ENCODE measurements around the gene GPR34. TPM values are rescaled to one million over a fixed set of nuclear protein-coding genes. Genes with fewer than 3 reads are reported as not detected.

The GPR34 gene
- total RNA-seq, 2 donors from 2014 or later: 1.3 to 4.9 TPM

DNA sequence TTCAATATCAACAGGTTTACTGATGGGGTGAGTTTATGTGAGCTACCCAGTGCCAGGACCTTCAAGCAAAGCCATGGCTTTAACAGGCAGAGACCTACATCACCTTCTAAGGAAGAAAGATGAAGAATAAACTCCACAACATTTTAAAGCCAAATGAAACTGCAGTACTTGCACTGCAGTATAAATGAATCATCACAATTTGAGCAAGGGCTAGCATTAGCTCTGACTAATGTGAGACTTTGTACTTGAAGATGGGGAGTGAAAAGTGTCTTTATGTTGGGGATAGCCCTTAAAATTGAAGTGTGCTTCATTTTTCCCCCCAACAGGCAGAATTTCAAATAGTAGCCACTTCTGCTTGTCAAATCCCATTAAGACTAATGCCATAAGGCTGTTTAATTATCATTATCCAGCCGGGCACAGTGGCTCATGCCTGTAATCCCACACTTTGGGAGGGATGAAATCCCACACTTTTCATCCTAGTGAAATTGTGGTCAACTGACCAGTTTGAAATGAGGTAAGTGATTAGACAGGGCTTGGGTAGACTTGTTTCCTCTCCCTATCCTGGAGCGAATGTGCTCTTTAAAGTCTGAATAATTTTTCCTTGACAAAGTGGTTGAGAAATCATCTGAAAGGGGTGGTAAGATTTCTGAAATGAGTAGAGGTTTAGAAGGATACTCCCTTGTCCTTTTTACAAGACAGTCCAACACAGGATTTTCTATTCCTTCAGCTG, 27.2 kb upstream of the GPR34 start:
- DNase-seq (no peak), ATAC-seq (no peak)
- H3K9me3 ChIP-seq: no peaks in the 10 kb centered on the region
- intact Hi-C loops (cut with DNase I): no loop called here
- H3K27ac ChIP-seq: no peak overlapping the region
- no peak for TF ChIP-seq POLR2A (IDR thresholded peaks at IDR 0.05)
- TF ChIP-seq, protein P1, sequence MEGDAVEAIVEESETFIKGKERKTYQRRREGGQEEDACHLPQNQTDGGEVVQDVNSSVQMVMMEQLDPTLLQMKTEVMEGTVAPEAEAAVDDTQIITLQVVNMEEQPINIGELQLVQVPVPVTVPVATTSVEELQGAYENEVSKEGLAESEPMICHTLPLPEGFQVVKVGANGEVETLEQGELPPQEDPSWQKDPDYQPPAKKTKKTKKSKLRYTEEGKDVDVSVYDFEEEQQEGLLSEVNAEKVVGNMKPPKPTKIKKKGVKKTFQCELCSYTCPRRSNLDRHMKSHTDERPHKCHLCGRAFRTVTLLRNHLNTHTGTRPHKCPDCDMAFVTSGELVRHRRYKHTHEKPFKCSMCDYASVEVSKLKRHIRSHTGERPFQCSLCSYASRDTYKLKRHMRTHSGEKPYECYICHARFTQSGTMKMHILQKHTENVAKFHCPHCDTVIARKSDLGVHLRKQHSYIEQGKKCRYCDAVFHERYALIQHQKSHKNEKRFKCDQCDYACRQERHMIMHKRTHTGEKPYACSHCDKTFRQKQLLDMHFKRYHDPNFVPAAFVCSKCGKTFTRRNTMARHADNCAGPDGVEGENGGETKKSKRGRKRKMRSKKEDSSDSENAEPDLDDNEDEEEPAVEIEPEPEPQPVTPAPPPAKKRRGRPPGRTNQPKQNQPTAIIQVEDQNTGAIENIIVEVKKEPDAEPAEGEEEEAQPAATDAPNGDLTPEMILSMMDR (IDR thresholded peaks at IDR 0.05): no peak
- H3K4me1 ChIP-seq: peaks cover 5% of the 10 kb centered on the region
- no peak overlapping the region for H3K4me3 ChIP-seq
- 94 to 100% methylated on average over 2 of the region's 2 CpGs for WGBS, 2 donors
- H3K27me3 ChIP-seq: no peaks in the 10 kb centered on the region
- no peaks in the 10 kb centered on the region for H3K36me3 ChIP-seq (replicated peaks in 1 of 2; ENCODE audit: insufficient read depth in 1 of 2, low read depth in 2 of 2)

DNA sequence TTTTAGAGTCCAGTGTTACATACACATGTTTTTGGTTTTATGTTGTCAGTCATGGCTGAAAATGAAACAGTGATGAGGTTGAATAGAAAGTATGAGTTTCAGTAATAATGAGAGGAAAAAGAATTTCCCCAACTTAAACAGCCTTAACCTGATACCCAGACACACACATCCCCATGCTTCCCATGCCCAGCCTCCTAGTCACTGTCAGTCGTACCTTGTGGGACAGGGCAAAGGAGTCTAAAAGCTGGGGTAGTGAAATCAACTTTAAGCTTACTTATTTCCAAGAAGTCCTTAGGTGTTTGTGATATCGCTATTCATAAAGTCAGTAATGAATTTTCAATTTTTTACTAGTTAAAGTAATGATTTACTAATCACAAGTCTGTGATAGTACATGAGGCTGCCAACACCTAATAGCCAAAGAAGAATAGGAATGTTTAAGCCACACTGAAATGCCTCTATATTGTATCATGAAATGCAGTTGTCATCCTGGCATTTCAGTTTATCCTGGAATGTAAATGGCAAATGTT, 24.3 kb upstream of the GPR34 start:
- Histone ChIP-seq H3K4me3 (no peak overlapping the region), H3K27me3 (no peaks in the 10 kb centered on the region), H3K4me1 (peaks cover 5% of the 10 kb centered on the region), H3K36me3 (replicated peaks in 1 of 2; ENCODE audit: insufficient read depth in 1 of 2, low read depth in 2 of 2) (no peaks in the 10 kb centered on the region), H3K9me3 (no peaks in the 10 kb centered on the region), H3K27ac (no peak overlapping the region)
- intact Hi-C loops (cut with DNase I): no loop called here
- DNase-seq: no peak
- TF ChIP-seq, protein P1 (IDR thresholded peaks at IDR 0.05): no peak
- no peak for TF ChIP-seq POLR2A (IDR thresholded peaks at IDR 0.05)
- ATAC-seq: no peak
- 68 to 70% methylated on average over 2 of the region's 2 CpGs for WGBS, 2 donors

- no peak for TF ChIP-seq POLR2A (IDR thresholded peaks at IDR 0.05)
- TF ChIP-seq, protein P1 (IDR thresholded peaks at IDR 0.05): no peak
- Histone ChIP-seq H3K9me3 (no peaks in the 10 kb centered on the region), H3K4me3 (no peak overlapping the region), H3K27ac (no peak overlapping the region), H3K4me1 (peaks cover 5% of the 10 kb centered on the region), H3K36me3 (replicated peaks in 1 of 2; ENCODE audit: insufficient read depth in 1 of 2, low read depth in 2 of 2) (no peaks in the 10 kb centered on the region), H3K27me3 (no peaks in the 10 kb centered on the region)
- no peak for ATAC-seq
- intact Hi-C loops (cut with DNase I): no loop called here
- DNase-seq: no peak
Observed at GRCh38 chrX:41664908-41665307, 23.9 kb upstream of the GPR34 start.

- Histone ChIP-seq H3K4me3 (no peak overlapping the region), H3K36me3 (replicated peaks in 1 of 2; ENCODE audit: insufficient read depth in 1 of 2, low read depth in 2 of 2) (no peaks in the 10 kb centered on the region), H3K9me3 (no peaks in the 10 kb centered on the region), H3K27me3 (no peaks in the 10 kb centered on the region), H3K4me1 (peaks cover 5% of the 10 kb centered on the region), H3K27ac (no peak overlapping the region)
- DNase-seq (no peak), ATAC-seq (no peak)
- TF ChIP-seq POLR2A (IDR thresholded peaks at IDR 0.05): no peak
- TF ChIP-seq, protein P1 (IDR thresholded peaks at IDR 0.05): no peak
- 81 to 100% methylated on average over 2 of the region's 2 CpGs for WGBS, 2 donors
- intact Hi-C loops (cut with DNase I): no loop called here
Observed at GRCh38 chrX:41665686-41666085, 23.1 kb upstream of the GPR34 start.

- Histone ChIP-seq H3K9me3 (no peaks in the 10 kb centered on the region), H3K4me1 (peaks cover 5% of the 10 kb centered on the region), H3K36me3 (replicated peaks in 1 of 2; ENCODE audit: insufficient read depth in 1 of 2, low read depth in 2 of 2) (no peaks in the 10 kb centered on the region), H3K27ac (no peak overlapping the region), H3K27me3 (no peaks in the 10 kb centered on the region), H3K4me3 (no peak overlapping the region)
- 40 to 56% methylated on average over 1 of the region's 1 CpG for WGBS, 2 donors
- ATAC-seq (no peak), DNase-seq (no peak)
- intact Hi-C loops (cut with DNase I): no loop called here
- TF ChIP-seq POLR2A (IDR thresholded peaks at IDR 0.05): no peak
- TF ChIP-seq, protein P1 (IDR thresholded peaks at IDR 0.05): no peak
Observed at GRCh38 chrX:41666251-41666650, 22.5 kb upstream of the GPR34 start.

Measured in body of pancreas (tissue), 4 donors.